Measurements from ENCODE around the gene SPEG.

Gene SPEG

GRCh38 chr2:219459460-219460311, 25.0 kb downstream of the SPEG start:
- Histone ChIP-seq H3K36me3 (ENCODE audit: insufficient read depth, insufficient read length, low read length) (peaks cover 33% of the 10 kb centered on the region), H3K27me3 (ENCODE audit: insufficient read depth, insufficient read length) (no peaks in the 10 kb centered on the region), H3K9ac (ENCODE audit: insufficient read length, low read depth) (peak overlapping the region; percentile 76), H3K9me3 (ENCODE audit: insufficient read depth, low read length) (no peaks in the 10 kb centered on the region), H3K4me3 (ENCODE audit: insufficient read length, low read depth) (no peak overlapping the region), H3K4me1 (ENCODE audit: insufficient read depth, insufficient read length) (peaks cover 21% of the 10 kb centered on the region)
- no peak for TF ChIP-seq ZNF274 (IDR thresholded peaks at IDR 0.05; ENCODE audit: low read depth, low read length)
- TF ChIP-seq SUZ12 (IDR thresholded peaks at IDR 0.05; ENCODE audit: extremely low read depth, insufficient read depth, insufficient read length): no peak
- no peak for TF ChIP-seq YY1 (IDR thresholded peaks at IDR 0.05; ENCODE audit: insufficient read depth, insufficient read length)
- no peak for DNase-seq (ENCODE audit: low read depth, low spot score)

- peak; percentile 71 for DNase-seq (ENCODE audit: low read depth, low spot score)
- H3K4me3 ChIP-seq (ENCODE audit: insufficient read length, low read depth): peak overlapping the region; percentile 22
- H3K36me3 ChIP-seq (ENCODE audit: insufficient read depth, insufficient read length, low read length): peaks cover 37% of the 10 kb centered on the region
- TF ChIP-seq YY1 (IDR thresholded peaks at IDR 0.05; ENCODE audit: insufficient read depth, insufficient read length) (no peak), ZNF274 (IDR thresholded peaks at IDR 0.05; ENCODE audit: low read depth, low read length) (no peak), SUZ12 (IDR thresholded peaks at IDR 0.05; ENCODE audit: extremely low read depth, insufficient read depth, insufficient read length) (no peak)
- H3K27me3 ChIP-seq (ENCODE audit: insufficient read depth, insufficient read length): no peaks in the 10 kb centered on the region
- H3K4me1 ChIP-seq (ENCODE audit: insufficient read depth, insufficient read length): peaks cover 21% of the 10 kb centered on the region
- peak overlapping the region; percentile 76 for H3K9ac ChIP-seq (ENCODE audit: insufficient read length, low read depth)
- H3K9me3 ChIP-seq (ENCODE audit: insufficient read depth, low read length): no peaks in the 10 kb centered on the region
Measured at GRCh38 chr2:219460424-219460926, 25.8 kb downstream of the SPEG start.

GRCh38 chr2:219461047-219461514, 26.4 kb downstream of the SPEG start:
- DNase-seq (ENCODE audit: low read depth, low spot score): no peak
- peak overlapping the region; percentile 76 for H3K9ac ChIP-seq (ENCODE audit: insufficient read length, low read depth)
- no peak overlapping the region for H3K4me3 ChIP-seq (ENCODE audit: insufficient read length, low read depth)
- no peaks in the 10 kb centered on the region for H3K9me3 ChIP-seq (ENCODE audit: insufficient read depth, low read length)
- no peak for TF ChIP-seq SUZ12 (IDR thresholded peaks at IDR 0.05; ENCODE audit: extremely low read depth, insufficient read depth, insufficient read length)
- no peak for TF ChIP-seq ZNF274 (IDR thresholded peaks at IDR 0.05; ENCODE audit: low read depth, low read length)
- no peak for TF ChIP-seq YY1 (IDR thresholded peaks at IDR 0.05; ENCODE audit: insufficient read depth, insufficient read length)
- H3K36me3 ChIP-seq (ENCODE audit: insufficient read depth, insufficient read length, low read length): peaks cover 37% of the 10 kb centered on the region
- peaks cover 21% of the 10 kb centered on the region for H3K4me1 ChIP-seq (ENCODE audit: insufficient read depth, insufficient read length)
- no peaks in the 10 kb centered on the region for H3K27me3 ChIP-seq (ENCODE audit: insufficient read depth, insufficient read length)

GRCh38 chr2:219461669-219462068, 27.0 kb downstream of the SPEG start:
- TF ChIP-seq YY1 (IDR thresholded peaks at IDR 0.05; ENCODE audit: insufficient read depth, insufficient read length): no peak
- no peak for TF ChIP-seq ZNF274 (IDR thresholded peaks at IDR 0.05; ENCODE audit: low read depth, low read length)
- no peak for TF ChIP-seq SUZ12 (IDR thresholded peaks at IDR 0.05; ENCODE audit: extremely low read depth, insufficient read depth, insufficient read length)
- no peaks in the 10 kb centered on the region for H3K27me3 ChIP-seq (ENCODE audit: insufficient read depth, insufficient read length)
- no peak overlapping the region for H3K4me3 ChIP-seq (ENCODE audit: insufficient read length, low read depth)
- peak overlapping the region; percentile 76 for H3K9ac ChIP-seq (ENCODE audit: insufficient read length, low read depth)
- no peak for DNase-seq (ENCODE audit: low read depth, low spot score)
- peaks cover 21% of the 10 kb centered on the region for H3K4me1 ChIP-seq (ENCODE audit: insufficient read depth, insufficient read length)
- H3K36me3 ChIP-seq (ENCODE audit: insufficient read depth, insufficient read length, low read length): peaks cover 39% of the 10 kb centered on the region
- H3K9me3 ChIP-seq (ENCODE audit: insufficient read depth, low read length): no peaks in the 10 kb centered on the region

GRCh38 chr2:219462349-219462748, 27.7 kb downstream of the SPEG start:
- H3K9ac ChIP-seq (ENCODE audit: insufficient read length, low read depth): no peak overlapping the region
- no peaks in the 10 kb centered on the region for H3K9me3 ChIP-seq (ENCODE audit: insufficient read depth, low read length)
- H3K4me1 ChIP-seq (ENCODE audit: insufficient read depth, insufficient read length): peaks cover 21% of the 10 kb centered on the region
- DNase-seq (ENCODE audit: low read depth, low spot score): no peak
- no peak overlapping the region for H3K4me3 ChIP-seq (ENCODE audit: insufficient read length, low read depth)
- TF ChIP-seq YY1 (IDR thresholded peaks at IDR 0.05; ENCODE audit: insufficient read depth, insufficient read length): no peak
- TF ChIP-seq ZNF274 (IDR thresholded peaks at IDR 0.05; ENCODE audit: low read depth, low read length): no peak
- TF ChIP-seq SUZ12 (IDR thresholded peaks at IDR 0.05; ENCODE audit: extremely low read depth, insufficient read depth, insufficient read length): no peak
- peaks cover 46% of the 10 kb centered on the region for H3K36me3 ChIP-seq (ENCODE audit: insufficient read depth, insufficient read length, low read length)
- H3K27me3 ChIP-seq (ENCODE audit: insufficient read depth, insufficient read length): no peaks in the 10 kb centered on the region

- peaks cover 56% of the 10 kb centered on the region for H3K36me3 ChIP-seq (ENCODE audit: insufficient read depth, insufficient read length, low read length)
- H3K4me1 ChIP-seq (ENCODE audit: insufficient read depth, insufficient read length): peaks cover 25% of the 10 kb centered on the region
- TF ChIP-seq YY1 (IDR thresholded peaks at IDR 0.05; ENCODE audit: insufficient read depth, insufficient read length): no peak
- no peak for TF ChIP-seq ZNF274 (IDR thresholded peaks at IDR 0.05; ENCODE audit: low read depth, low read length)
- no peak for TF ChIP-seq SUZ12 (IDR thresholded peaks at IDR 0.05; ENCODE audit: extremely low read depth, insufficient read depth, insufficient read length)
Measured at GRCh38 chr2:219464286-219465032, 29.8 kb downstream of the SPEG start.

More at GRCh38 chr2:219464286-219465032, 29.8 kb downstream of the SPEG start:
- Histone ChIP-seq H3K9me3 (ENCODE audit: insufficient read depth, low read length) (no peaks in the 10 kb centered on the region), H3K4me3 (ENCODE audit: insufficient read length, low read depth) (no peak overlapping the region), H3K27me3 (ENCODE audit: insufficient read depth, insufficient read length) (no peaks in the 10 kb centered on the region), H3K9ac (ENCODE audit: insufficient read length, low read depth) (no peak overlapping the region)
- DNase-seq (ENCODE audit: low read depth, low spot score): no peak
